Medulla oblongata (tissue), 1 donor: ENCODE results near the gene ADAP1.

ENCODE experiments used
- DNase-seq: peaks from one replicate; pipeline ENCODE4 v3.0.0-alpha.2; 2015; ENCODE audit errors: extremely low spot score

ADAP1 gene

GRCh38 chr7:863106-863505 is 91.4 kb downstream of the ADAP1 start:
- no peak for DNase-seq

DNA sequence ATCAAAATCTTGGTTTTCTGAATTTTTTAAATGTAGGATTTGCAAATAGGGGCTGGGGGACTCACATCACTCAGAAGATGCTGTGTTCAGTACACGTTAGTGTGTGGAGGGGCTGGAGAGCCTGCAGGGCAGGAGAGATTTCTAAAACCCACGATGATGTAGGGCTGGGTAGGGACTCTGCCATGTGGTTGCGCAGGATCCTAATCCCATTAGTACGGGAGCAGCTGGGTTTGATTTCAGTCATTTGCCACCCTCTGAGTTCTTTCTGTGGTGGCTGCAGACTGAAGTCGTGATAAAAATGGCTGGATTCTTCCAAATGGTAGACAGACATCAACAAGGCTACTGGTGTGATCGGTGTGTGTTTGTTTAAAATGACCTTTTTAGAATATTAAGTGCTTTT is 92.3 kb downstream of the ADAP1 start:
- no peak for DNase-seq

GRCh38 chr7:861222-861621 is 93.3 kb downstream of the ADAP1 start:
- DNase-seq, result no peak

DNA sequence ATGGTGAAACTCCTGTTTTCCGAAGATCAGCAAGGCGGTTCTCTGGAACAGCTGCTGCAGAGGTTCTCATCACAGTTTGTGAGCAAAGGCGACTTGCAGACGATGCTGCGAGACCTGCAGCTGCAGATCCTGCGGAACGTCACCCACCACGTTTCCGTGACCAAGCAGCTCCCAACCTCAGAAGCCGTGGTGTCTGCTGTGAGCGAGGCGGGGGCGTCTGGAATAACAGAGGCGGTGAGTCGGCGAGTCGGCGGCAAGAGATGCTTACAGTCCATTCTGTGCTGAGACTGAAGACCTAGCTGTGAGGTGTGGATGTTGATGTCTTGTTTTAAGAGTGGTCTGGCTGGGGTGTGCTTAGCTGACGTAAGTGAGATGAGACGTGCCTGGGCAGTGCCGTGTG is 94.3 kb downstream of the ADAP1 start:
- no peak for DNase-seq

DNA sequence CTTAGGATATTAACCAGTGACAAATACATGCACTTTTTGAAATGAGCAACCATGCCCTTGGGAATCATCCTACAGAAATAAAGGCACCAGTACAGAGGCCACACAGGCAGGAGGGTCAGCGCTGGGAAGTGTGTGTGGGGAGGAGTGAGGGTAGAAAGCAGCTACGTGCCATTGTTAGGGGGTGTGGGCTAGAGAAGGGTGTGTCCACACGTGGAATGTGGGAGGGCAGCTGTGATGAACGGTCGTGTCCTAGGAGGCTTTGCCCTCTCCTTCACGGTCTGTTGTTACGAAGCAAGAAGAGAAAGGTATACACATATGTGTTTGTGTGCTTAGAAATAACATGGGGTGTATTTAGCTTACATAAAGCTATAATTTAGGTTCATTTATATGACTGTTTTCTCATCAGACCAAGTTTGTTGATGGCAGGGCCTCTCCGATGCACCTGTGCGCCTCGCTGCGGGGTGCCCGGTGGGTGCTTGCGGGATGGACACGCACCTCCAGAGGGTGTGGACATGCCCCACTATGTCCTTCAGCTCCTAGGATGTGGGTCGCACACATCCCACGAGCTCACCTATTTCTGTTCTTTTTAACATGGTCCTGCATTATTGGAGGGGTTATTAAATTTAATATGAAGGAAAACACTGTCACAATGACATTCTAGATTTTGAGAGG is 95.0 kb downstream of the ADAP1 start:
- DNase-seq, result no peak

GRCh38 chr7:857661-858060 is 96.8 kb downstream of the ADAP1 start:
- no peak for DNase-seq

- no peak for DNase-seq
These were observed 97.9 kb downstream of the ADAP1 start for GRCh38 chr7:856444-857095.

DNA sequence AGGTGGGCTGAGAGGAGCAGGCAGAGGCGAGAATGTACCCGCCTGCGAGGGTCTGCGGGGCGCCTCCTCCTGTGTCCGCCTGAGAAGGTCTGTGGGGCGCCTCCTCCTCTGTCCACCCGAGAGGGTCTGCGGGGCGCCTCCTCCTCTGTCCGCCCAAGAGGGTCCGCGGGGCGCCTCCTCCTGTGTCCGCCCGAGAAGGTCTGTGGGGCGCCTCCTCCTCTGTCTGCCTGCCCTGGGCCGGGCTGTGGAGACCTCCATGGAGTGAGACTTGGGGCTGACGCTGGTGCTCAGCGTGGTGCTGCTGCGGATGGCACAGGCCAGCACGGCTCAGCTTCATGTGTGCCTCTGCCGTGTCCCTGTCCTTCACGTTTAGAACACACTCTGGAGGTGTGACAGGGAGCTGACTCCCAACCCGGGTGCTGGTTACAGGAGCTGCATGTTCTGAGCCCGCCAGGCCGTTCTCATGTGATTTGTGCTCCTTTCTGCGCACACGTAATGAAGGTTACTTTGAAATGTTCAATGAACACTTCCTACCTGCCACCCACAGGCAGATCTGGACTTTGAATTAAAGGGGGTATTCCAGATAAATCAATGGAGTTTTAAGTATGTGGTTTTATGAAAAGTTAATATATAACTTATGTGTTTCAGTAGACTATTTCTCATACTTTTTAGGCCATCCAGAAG is 98.7 kb downstream of the ADAP1 start:
- DNase-seq, result no peak

- no peak for DNase-seq
These were observed 100.2 kb downstream of the ADAP1 start for GRCh38 chr7:854118-854775.

GRCh38 chr7:853366-854117 is 100.9 kb downstream of the ADAP1 start:
- no peak for DNase-seq

DNA sequence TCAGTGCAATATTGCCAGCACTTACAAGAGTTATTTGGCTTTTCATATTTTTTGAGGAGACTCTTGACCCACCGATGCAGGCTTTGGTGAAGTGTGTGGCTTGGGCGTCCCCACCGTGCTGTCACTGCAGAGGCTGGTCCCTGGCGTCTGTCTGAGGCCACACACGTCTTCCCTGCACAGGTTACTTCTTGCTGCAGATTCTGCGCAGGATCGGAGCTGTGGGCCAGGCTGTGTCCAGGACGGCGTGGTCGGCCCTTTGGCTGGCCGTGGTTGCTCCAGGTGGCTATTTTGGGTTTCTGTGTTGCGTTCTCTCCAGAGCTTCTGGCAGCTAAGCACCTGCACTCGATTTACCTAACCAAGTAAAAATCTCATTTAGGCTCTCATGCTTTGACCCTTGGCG is 103.3 kb downstream of the ADAP1 start:
- no peak for DNase-seq

GRCh38 chr7:849781-850180 is 104.7 kb downstream of the ADAP1 start:
- DNase-seq, result no peak

DNA sequence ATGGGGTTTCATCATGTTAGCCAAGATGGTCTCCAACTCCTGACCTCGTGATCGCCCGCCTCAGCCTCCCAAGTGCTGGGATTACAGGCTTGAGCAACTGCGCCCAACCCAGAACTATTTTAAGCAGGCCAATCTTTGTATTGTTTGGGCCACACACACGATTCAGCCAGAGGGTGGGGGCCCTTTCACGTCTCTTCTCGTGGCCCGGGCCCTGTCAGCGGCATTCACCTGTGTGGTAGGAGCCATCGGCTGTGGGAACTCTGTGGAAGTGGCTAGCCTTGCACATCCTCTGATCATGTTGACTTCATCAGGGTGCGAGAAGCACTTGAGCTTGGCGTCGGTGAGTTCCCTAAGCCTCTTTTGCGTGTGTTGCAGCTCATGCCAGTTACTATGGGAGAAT is 105.3 kb downstream of the ADAP1 start:
- no peak for DNase-seq
